HG02973 (cell line): Measurements from ENCODE around the gene YTHDF2.
"Not testable (repeated sequence)": the region's sequence is repeated elsewhere in the genome, so short reads cannot be mapped to it uniquely, and the experiment has no call there.

Source experiments
- ATAC-seq: cut with Tn5 transposase; IDR thresholded peaks from one replicate; pipeline ENCODE4 v1.9.1; 2021; ENCODE audit warnings: moderate library complexity; ENCODE audit not compliant: unreplicated experiment

Gene YTHDF2

DNA sequence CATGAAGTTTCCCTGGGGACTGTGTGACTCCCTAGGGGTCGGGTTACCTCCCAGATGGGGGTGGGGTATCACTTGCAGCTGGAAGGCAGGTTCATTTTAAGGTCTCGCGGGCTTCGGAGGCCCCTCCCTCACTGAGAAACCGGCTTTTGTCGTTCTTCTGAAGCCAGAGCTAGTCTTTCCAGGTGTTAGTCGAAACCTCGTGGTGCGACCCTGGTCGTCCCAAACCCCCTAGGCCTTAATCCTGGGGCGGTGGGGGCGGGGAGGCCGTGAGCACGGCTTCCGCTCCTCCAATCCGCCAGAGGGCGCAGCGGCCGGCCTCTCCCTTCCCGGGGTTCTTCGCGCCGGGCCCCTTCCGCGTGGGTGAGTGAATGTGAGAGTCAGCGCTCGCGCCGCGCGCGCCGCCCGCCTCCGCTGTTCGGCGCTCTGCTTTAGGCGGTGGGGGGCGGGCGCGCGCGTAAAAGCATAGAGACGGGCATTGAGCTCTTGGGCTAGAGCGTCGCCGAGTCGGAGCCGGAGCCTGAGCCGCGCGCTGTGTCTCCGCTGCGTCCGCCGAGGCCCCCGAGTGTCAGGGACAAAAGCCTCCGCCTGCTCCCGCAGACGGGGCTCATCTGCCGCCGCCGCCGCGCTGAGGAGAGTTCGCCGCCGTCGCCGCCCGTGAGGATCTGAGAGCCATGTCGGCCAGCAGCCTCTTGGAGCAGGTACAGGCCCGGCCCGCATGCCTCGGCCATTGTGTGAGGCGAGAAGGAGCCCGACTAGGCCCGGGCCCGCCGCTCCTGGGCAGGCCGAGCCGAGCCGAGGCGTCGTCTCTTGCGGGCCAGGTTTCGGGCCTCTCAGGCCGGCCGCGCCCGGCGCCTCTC, at the start of gene YTHDF2:
Gene YTHDF2 (plus strand): TSS at position 491 of the 857 bp plus-strand sequence. CDS start 181 bp downstream, at position 672.
- ATAC-seq = peak; percentile 74

DNA sequence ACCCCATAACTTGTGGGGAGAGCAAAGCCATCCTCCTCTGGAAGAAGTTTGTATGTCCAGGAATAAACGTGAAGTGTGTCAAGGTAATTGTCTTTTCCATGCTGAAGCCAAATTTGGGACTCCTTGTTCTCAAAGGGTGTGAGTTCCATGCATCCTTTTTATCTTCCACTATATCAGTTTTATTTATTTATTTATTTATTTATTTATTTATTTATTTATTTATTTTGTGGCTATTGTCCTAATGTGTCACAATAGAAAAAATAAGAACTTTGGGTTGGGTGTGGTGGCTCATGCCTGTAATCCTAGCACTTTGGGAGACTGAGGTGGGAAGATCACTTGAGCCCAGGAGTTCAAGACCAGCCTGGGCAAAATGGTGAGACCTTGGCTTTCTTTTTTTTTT, 45.1 kb upstream of the YTHDF2 start:
- ATAC-seq = not testable (repeated sequence)

GRCh38 chr1:28703629-28704028, 33.1 kb upstream of the YTHDF2 start:
- ATAC-seq = no peak

GRCh38 chr1:28716336-28716735, 20.4 kb upstream of the YTHDF2 start:
- ATAC-seq = no peak

DNA sequence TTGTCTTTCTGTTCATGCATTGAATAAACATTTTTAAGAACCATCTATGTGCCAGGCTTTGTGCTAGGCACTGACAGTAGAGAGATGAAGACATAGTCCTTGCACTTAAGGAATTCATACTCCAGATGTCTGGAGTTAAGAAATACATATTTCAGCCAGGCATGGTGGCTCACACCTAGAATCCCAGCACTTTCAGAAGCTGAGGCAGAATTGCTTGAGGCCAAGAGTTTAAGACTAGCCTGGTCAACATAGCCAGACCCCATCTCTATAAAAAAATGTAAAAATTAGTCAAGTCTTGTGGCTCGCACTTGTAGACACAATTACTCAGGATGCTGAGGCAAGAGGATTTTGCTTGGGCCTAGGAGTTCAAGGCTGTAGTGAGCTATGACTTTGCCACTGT, 18.6 kb upstream of the YTHDF2 start:
- ATAC-seq = no peak

DNA sequence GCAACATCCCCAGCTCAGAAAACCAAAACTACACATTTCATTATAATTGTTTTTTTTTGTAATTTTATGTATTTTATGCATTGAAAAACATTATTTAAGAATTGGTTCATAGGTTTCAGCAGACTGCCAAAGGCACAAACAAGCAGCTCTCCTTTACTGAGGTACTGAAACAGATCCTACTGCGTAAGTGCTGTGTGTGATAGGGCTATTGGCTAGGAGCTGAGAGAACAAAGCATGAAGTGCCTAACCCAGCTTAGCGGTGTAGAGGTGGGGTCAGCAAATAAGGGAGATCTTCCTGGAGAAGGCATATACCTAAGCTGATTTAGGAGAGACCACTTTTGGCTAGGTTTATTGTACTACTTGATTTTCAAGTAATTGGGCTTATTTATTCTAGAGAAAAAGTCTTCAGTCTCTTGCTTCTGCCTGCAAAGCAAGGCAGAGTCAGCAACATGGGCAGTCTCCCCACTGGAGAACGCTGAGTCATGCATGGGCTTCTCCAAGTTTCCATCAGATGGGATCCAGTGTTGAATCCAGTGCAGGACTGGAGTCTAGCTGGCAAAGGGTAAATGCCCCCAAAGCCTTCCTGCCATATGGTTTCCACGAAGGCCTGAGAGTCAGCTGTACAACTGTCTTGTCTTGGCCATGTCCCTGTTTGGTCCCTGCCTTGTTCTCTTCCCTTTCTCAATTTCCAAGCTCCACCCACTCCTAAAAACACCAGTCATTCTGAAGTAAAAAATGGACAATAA, 18.0 kb upstream of the YTHDF2 start:
- no peak for ATAC-seq

DNA sequence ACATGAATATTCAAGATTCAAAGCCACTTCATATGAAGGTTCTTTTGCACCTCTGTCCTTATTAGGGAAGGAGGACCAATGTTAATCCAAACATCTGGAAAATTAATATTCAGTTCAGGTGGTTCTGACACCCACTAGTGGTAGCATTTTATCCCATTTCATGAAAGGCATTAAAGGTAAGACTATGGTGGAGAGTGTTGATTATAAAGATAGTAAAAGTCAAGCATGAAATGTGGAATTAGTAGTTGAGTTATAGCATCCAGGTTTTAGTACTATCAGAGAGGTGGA, 17.5 kb upstream of the YTHDF2 start:
- no peak for ATAC-seq

- no peak for ATAC-seq
Observed at GRCh38 chr1:28720376-28720775, 16.4 kb upstream of the YTHDF2 start.

DNA sequence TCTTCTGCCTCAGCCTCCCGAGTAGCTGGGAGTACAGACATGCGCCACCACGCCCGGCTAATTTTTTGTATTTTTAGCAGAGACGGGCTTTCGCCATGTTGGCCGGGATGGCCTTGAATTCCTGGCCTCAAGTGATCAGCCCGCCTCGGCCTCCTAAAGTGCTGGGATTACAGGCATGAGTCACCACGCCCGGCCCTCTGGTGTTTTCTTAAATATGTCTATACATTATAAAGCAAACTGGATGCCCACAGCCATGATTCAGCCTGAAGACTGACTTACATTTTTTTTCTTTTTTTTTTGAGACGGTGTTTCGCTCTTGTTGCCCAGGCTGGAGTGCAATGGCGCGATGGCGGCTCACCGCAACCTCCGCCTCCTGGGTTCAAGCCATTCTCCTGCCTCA, 14.8 kb upstream of the YTHDF2 start:
- not testable (repeated sequence) for ATAC-seq

DNA sequence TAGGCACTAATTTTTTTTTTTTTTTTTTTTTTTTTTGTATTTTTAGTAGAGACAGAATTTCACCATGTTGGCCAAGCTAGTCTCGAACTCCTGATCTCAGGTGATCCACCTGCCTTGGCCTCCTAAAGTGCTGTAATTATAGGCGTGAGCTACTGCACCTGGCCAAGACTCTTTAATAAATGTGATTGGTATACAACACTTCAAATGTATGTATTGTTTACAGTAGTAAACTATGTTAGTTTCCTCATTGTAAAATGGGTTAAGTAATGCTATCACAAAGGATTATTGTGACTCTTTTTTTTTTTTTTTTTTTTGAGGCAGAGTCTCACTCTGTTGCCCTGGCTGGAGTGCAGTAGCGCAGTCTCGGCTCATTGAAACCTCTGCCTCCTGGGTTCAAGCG, 11.4 kb upstream of the YTHDF2 start:
- not testable (repeated sequence) for ATAC-seq

DNA sequence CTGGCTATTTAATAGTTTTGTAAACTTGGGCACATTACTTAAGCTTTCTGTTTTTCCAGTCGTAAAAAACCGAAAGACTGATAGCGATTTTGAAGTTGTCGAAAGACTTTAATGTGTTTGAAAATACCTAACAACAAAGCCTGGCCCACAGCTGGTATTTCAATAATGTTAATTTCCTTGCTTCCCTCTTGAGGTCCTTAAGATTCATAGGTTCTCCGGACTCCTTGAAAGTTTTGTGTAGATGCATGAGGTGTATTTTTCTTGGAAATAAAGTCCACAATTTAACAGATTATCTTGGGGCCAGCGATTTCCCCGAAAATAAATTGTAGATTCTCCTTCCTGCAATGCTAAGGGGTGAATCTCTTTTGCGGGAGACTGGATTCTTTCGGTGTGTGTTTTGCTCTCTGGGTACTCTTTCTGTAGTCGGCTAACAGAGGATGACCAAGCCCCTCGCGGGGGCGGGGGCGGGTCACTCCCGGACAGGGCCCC, 735 bp upstream of the YTHDF2 start:
- ATAC-seq = no peak

- ATAC-seq = peak; percentile 16
Observed at GRCh38 chr1:28737307-28738132, 780 bp downstream of the YTHDF2 start.

DNA sequence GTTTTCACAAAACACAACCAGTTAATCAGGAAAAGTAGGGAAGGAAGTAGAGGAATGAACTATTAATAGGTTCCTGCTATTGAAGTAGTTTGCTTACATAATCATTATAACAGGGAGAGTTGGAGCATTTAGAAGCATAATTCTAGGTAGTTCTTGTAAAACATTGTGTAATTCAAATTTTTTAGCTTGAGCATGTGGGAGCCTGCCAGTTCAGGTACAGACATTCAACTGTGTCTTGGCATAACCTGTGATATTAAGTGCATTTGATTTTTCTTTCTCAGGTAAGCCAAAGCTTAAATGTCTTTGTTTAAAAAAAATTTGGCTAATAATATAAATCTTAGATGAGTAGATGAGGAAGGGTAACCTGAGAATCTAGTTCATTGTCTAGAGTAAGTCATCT, 3.4 kb downstream of the YTHDF2 start:
- ATAC-seq = no peak

GRCh38 chr1:28744184-28744583, 7.4 kb downstream of the YTHDF2 start:
- ATAC-seq = no peak

GRCh38 chr1:28745653-28746173, 9.0 kb downstream of the YTHDF2 start:
- ATAC-seq = no peak

GRCh38 chr1:28750330-28750729, 13.6 kb downstream of the YTHDF2 start:
- ATAC-seq = no peak

GRCh38 chr1:28750771-28751294, 14.1 kb downstream of the YTHDF2 start:
- ATAC-seq = not testable (repeated sequence)

- ATAC-seq = no peak
Observed at GRCh38 chr1:28751315-28752060, 14.7 kb downstream of the YTHDF2 start.

DNA sequence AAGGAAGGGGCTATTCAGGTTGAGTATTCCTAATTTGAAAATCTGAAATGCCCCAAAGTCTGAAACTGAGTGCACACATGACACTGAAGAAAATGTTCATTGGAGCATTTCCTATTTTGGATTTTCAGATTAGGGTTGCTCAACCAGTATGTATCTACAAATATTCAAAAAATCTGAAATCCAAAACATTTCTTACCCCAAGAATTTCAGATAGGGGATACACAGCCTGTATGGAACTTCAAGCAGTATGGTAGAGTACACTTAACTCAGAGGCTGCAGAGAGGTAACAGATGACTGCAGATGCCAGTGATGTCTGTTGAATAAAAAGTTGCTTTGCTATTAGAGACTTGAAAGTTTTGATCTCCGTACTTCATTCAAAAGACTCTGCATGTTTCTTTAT, 19.0 kb downstream of the YTHDF2 start:
- ATAC-seq = no peak

GRCh38 chr1:28756846-28757245, 20.1 kb downstream of the YTHDF2 start:
- ATAC-seq = no peak
